ENCODE results near the gene WARS2.

- TF ChIP-seq POLR2A (IDR thresholded peaks at IDR 0.05; ENCODE audit: low read length) (no peak), GATA1 (IDR thresholded peaks at IDR 0.05; ENCODE audit: low read depth, low read length) (no peak)
Observed at GRCh38 chr1:119040906-119041305, 99.5 kb downstream of the WARS2 start.

Measured in erythroblast (primary cell).